Osteocyte (in vitro differentiated cells): ENCODE results near the gene RILPL1. TPM values are rescaled to one million over a fixed set of nuclear protein-coding genes. Genes with fewer than 3 reads are reported as not detected.

ENCODE experiments used
- DNase-seq: peaks from one replicate; pipeline ENCODE4 v3.0.0; 2021; ENCODE audit warnings: mixed read lengths; ENCODE audit not compliant: unreplicated experiment; ENCODE audit errors: extremely low spot score
- H3K27ac Mint-ChIP-seq: one replicate; pipeline ENCODE4 v1.8.0; 2021; ENCODE audit warnings: mild to moderate bottlenecking, mixed read lengths; ENCODE audit not compliant: unreplicated experiment
- H3K27me3 Mint-ChIP-seq: one replicate; pipeline ENCODE4 v1.8.0; 2021; ENCODE audit warnings: mixed read lengths; ENCODE audit not compliant: unreplicated experiment
- H3K36me3 Mint-ChIP-seq: one replicate; pipeline ENCODE4 v1.8.0; 2021; ENCODE audit warnings: mixed read lengths; ENCODE audit not compliant: unreplicated experiment
- H3K4me1 Mint-ChIP-seq: one replicate; pipeline ENCODE4 v1.8.0; 2021; ENCODE audit warnings: mixed read lengths; ENCODE audit not compliant: unreplicated experiment
- H3K4me3 Mint-ChIP-seq: one replicate; pipeline ENCODE4 v1.8.0; 2021; ENCODE audit warnings: mild to moderate bottlenecking, moderate library complexity, mixed read lengths; ENCODE audit not compliant: unreplicated experiment
- H3K9me3 Mint-ChIP-seq: one replicate; pipeline ENCODE4 v1.8.0; 2021; ENCODE audit warnings: mixed read lengths; ENCODE audit not compliant: unreplicated experiment
- total RNA-seq: library from RNA; stranded (reverse); gene quantifications from 2 replicates; pipeline ENCODE4 v1.2.1, GENCODE V29; 2021
- TF ChIP-seq, protein P1 (sequence below): fragments of 200-600 bp; sonication (generic); IDR thresholded peaks from 2 replicates; pipeline ENCODE4 v1.5.0; 2021; ENCODE audit warnings: antibody characterized with exemption, mild to moderate bottlenecking, moderate library complexity

RILPL1 gene
- total RNA-seq, 1 donor from 2014 or later = 35.1 TPM

DNA sequence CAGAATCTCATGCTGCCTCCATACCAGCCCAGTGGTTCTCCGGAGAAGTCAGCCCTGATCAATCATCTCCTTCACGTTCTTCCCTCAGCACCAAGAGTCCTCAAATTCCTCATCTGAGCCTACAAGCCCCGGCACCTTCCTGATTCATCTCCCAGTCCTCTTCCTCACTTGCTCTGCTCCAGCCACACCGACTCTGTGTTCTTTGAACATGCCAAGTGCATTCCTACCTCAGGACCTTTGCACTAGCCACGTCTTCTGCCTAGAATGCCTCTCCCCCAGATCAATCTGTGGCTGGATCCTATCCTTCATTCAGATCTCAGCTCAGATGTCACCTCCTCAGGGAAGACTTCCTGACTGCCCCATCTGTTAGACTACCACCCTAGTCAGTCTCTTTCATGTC is 4.7 kb downstream of the RILPL1 start:
- Mint-ChIP-seq H3K27me3 (no peaks in the 10 kb centered on the region), H3K36me3 (peaks cover 13% of the 10 kb centered on the region), H3K4me3 (no peak overlapping the region)

DNA sequence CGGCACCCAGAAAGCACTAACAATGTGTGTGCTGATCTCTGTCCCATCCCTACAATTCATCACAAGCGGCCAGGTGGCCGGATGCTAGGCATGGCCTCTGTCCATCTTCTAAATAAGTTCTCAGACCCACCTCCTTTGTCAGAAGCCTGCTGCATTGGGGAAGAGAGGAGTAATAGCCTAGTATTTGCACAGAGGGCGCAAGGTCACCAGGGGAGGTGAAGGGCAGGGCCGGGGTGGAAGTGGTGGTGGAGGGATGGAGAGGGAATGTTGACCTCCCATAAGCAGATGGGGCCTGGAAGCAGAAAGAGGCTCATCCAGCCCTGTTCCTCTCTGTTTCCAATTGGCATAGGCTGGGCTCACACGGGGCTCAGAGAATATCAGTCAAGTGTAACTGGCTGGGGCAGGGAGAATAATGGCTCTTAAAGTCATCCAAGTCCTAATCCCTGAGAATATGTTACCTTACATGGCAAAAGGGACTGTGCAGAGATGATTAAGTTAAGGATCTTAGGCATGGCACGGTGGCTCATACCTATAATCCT is 6.9 kb downstream of the RILPL1 start:
- TF ChIP-seq, protein P1, sequence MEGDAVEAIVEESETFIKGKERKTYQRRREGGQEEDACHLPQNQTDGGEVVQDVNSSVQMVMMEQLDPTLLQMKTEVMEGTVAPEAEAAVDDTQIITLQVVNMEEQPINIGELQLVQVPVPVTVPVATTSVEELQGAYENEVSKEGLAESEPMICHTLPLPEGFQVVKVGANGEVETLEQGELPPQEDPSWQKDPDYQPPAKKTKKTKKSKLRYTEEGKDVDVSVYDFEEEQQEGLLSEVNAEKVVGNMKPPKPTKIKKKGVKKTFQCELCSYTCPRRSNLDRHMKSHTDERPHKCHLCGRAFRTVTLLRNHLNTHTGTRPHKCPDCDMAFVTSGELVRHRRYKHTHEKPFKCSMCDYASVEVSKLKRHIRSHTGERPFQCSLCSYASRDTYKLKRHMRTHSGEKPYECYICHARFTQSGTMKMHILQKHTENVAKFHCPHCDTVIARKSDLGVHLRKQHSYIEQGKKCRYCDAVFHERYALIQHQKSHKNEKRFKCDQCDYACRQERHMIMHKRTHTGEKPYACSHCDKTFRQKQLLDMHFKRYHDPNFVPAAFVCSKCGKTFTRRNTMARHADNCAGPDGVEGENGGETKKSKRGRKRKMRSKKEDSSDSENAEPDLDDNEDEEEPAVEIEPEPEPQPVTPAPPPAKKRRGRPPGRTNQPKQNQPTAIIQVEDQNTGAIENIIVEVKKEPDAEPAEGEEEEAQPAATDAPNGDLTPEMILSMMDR = no peak
- Mint-ChIP-seq H3K27ac (peak overlapping the region; percentile 45), H3K4me3 (no peak overlapping the region)

More for the DNA sequence above, 4.7 kb downstream of the RILPL1 start:
- H3K4me1 Mint-ChIP-seq = peaks cover 25% of the 10 kb centered on the region
- peak overlapping the region; percentile 1 for H3K27ac Mint-ChIP-seq
- TF ChIP-seq, protein P1 = no peak
- H3K9me3 Mint-ChIP-seq = no peaks in the 10 kb centered on the region
- DNase-seq = no peak

DNA sequence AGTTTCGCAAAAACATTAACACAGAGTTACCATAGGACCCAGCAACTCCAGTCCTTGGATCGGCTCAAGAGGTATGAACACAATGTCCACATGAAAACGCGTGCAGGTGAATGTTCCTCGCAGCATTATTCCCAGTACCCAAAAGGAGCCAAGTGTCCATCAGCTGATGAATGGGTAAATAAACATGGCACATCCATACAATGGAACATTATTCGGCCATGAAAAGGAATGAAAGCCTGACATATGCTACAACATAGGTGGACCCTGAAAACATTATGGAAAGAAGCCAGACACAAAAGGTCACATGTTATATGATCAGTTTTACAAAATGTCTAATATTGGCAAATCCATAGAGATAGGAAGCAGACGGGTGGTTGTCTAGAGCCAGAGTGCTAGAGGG is 9.1 kb downstream of the RILPL1 start:
- H3K27me3 Mint-ChIP-seq = no peaks in the 10 kb centered on the region
- TF ChIP-seq, protein P1 = no peak
- peaks cover 20% of the 10 kb centered on the region for H3K4me1 Mint-ChIP-seq
- no peak overlapping the region for H3K4me3 Mint-ChIP-seq
- peaks cover 28% of the 10 kb centered on the region for H3K36me3 Mint-ChIP-seq
- H3K27ac Mint-ChIP-seq = peak overlapping the region; percentile 13
- DNase-seq = no peak
- H3K9me3 Mint-ChIP-seq = no peaks in the 10 kb centered on the region

More for the DNA sequence above, 6.9 kb downstream of the RILPL1 start:
- Mint-ChIP-seq H3K36me3 (peaks cover 22% of the 10 kb centered on the region), H3K27me3 (no peaks in the 10 kb centered on the region), H3K4me1 (peaks cover 11% of the 10 kb centered on the region), H3K9me3 (no peaks in the 10 kb centered on the region)
- no peak for DNase-seq

DNA sequence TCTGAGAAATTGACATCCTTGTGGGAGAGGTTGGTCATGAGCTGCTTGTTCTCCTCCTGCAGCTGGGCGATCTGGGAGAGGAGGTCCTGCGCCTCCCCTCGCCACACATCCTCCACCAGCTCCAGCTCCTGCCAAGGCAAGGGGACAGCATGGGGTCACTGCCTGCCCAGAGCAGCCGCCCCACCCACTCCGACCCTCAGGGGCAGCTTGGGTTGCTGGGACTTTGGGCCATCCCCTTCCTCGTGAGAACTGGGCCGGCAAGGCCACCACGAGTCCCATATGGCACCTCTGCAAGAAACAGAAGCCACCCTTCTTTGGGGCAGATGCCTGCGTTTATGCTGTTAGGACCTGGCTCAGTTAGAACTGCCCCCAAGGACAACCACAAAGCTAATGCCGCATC is 10.0 kb downstream of the RILPL1 start:
- H3K27me3 Mint-ChIP-seq = no peaks in the 10 kb centered on the region
- DNase-seq = no peak
- TF ChIP-seq, protein P1 = no peak
- no peak overlapping the region for H3K4me3 Mint-ChIP-seq
- no peak overlapping the region for H3K27ac Mint-ChIP-seq
- H3K36me3 Mint-ChIP-seq = peaks cover 22% of the 10 kb centered on the region
- peaks cover 24% of the 10 kb centered on the region for H3K4me1 Mint-ChIP-seq
- H3K9me3 Mint-ChIP-seq = no peaks in the 10 kb centered on the region

DNA sequence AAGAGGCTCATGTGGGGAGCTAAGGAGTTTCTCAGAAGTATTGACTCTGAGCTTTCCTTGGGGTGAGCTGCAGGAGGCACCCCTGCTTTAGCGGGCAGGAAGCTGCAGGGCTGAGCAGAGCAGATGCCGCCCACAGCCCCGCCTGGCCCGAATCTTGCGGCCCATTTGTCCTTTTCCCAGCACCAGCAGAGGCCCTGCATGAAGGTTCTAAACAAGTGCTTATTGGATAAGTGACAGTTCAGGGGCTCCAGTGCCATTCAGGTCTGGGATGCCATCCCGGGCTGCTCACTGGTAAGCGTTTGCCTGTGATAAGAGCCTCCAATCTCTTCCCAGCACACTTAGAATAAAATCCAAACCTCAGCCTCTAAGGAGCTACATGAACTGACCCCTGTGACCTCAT is 11.4 kb downstream of the RILPL1 start:
- TF ChIP-seq, protein P1 = no peak
- peaks cover 31% of the 10 kb centered on the region for H3K36me3 Mint-ChIP-seq
- no peaks in the 10 kb centered on the region for H3K9me3 Mint-ChIP-seq
- no peaks in the 10 kb centered on the region for H3K27me3 Mint-ChIP-seq
- no peak for DNase-seq
- H3K4me3 Mint-ChIP-seq = no peak overlapping the region
- peaks cover 31% of the 10 kb centered on the region for H3K4me1 Mint-ChIP-seq
- no peak overlapping the region for H3K27ac Mint-ChIP-seq
